HG02798 (cell line): Measurements from ENCODE around the gene CDK4.
A peak's percentile ranks its signal among the peaks of the same experiment; 100 is the strongest.

ENCODE experiments used
- ATAC-seq: cut with Tn5 transposase; IDR thresholded peaks from one replicate; pipeline ENCODE4 v1.9.1; 2021; ENCODE audit warnings: mild to moderate bottlenecking; ENCODE audit not compliant: unreplicated experiment, poor library complexity

CDK4 gene

GRCh38 chr12:57772429-57773322 lies 20.6 kb upstream of the CDK4 start, which contains the start of gene EEF1AKMT3:
TSS of gene EEF1AKMT3 (plus strand) at chr12:57772614. CDS start at chr12:57772725, 111 bp downstream.
- ATAC-seq: no peak

- peak; percentile 88 for ATAC-seq
Measured at GRCh38 chr12:57771873-57772428, 19.8 kb upstream of the CDK4 start, which contains the start of gene METTL1. TSS of gene METTL1 (minus strand) at chr12:57772105. CDS start at chr12:57772083, 22 bp downstream.

DNA sequence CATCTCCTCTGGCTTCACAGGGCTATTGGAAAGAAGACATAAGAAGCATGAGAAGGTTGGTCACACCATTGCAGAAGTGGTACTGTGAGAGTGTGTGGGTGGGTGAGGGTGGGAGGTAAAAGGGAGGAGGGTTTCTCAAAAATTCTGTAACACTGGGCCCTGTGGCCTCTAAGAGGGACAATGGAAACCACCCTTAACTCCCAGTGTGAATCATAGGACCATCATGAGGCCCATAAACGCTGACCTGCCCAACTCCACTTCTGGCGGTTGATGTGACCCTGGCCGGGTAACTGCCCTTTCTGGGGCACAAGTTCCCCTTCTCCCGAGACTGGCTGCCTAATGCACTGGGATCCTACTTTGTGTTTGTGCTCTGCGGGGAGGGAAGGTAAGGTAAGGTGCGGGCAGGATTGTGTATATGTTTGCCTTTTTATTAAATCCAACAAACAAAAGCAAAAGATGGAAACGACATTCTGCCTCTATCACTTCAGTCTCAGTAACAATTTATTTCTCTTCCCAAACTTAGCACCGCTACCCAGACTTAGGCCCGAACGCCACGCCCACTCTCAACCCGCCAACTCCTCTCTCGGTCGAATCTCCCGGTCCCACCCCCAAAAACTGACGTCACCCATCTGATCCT lies 19.2 kb upstream of the CDK4 start:
- ATAC-seq: peak; percentile 75

DNA sequence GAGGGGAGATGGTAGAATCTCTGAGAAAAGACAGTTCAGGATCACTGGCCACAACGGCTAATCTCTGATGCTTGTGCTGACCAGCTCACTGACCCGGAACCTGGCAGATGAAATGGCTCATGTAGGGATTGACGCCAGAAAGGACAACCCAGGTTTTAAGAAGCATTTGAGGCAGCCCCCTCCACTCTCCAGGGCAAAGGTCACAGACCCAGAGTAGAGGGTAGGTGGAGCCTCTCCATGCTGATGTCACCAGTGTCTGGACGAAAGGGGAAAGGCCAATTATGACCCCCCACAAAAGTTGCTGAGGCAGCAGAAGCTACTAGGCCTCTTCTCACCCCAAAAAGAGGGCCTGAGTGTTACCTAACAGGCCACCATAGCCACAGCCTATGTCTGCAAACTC lies 18.6 kb upstream of the CDK4 start:
- ATAC-seq: no peak

DNA sequence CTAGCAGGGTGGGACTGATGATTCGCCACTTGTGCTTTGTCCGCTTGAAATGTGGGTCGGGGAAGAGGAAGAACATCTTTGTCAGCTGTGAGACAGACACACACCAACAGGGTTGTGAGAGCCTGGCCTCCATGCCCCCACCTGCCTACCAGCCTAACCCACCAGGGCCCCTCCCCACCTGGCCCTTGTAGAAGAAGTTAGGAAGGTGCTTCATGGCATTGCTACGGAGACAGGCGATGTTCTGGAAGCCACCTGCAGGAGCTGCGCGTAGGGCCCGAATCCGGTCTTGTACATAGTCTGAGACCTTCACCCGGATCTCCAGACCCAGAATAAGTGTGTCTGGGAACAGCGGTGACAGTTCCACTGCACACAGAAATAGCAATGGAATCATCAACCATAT lies 17.5 kb upstream of the CDK4 start:
- ATAC-seq: no peak

DNA sequence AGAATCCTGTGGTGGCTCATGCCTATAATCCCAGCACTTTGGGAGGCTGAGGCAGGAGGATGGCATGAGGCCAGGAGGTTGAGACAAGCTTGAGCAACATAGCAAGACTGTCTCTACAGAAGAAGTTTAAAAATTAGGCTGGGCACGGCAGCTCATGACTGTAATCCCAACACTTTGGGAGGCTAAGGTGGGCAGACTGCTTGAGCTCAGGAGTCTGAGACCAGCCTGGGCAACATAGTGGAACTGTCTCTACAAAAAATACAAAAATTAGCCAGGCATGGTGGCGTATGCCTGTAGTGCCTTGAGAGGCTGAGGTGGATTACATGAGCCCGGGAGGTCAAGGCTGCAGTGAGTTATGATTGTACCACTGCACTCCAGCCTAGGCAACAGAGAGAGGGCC lies 15.8 kb upstream of the CDK4 start:
- no peak for ATAC-seq

DNA sequence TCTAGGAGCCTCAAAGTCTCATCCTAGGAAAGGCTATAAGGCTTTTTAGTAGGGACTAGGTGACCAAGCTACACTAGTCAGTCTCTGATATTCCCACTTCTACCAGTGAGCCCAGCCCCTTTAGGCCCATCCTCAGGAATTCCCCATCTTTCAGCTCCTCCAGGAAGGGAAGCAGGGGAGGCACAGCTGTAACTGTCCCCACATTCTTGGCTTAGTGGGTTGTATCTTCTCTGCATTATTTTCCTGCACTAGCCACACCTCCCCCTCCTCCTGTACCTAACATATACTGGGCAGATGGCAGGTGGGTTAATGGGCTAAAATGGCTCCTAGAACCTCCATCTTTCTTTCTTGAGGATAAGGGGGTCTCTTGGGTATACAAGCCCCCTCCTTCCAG lies 15.2 kb upstream of the CDK4 start:
- no peak for ATAC-seq

DNA sequence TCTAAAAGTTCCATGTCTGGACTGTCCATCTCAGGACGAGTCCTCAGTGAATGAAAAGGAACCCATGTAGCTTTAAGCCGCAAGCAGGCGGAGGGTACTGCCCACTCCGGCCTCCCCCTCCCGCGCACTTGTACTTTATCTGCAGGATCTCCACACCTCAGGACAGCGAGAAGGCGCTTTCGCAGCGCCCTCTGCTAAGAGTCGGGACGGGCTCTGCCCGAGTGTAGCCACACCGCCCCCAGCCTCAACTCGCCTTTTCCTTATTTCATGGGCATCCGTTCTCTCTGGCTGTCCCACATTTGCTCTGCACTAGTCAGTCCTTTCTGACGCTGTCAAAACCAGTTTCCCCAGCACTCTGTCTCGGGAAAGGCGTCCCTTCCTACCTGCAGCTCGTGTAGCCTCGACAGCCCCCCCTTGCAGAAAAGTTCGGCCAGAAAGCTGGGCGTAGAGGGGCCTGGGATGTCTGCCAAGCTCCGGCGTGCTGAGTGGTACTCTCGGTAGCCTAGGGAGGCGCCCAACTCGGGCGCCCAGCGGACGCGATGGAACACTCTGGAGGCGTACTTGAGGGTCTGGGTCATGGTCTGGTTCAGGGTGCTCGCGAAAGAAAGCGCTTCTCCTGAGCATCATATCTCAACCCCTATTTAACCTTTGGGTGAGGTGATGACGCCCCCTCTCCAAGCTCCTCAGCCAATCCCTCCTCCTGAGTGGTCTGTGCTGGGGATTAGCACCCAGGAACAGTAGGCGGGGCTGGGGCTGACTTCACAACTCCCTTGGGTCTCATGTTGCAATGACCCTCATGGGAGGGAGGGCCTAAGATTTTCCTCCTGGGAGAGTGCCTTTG lies 14.6 kb upstream of the CDK4 start, which contains the start of gene CYP27B1:
Gene CYP27B1, minus strand, starts transcription at position 615 of the 841 bp plus-strand sequence. Its CDS starts 37 bp downstream, at position 578.
- no peak for ATAC-seq

GRCh38 chr12:57765698-57766463 lies 13.8 kb upstream of the CDK4 start:
- no peak for ATAC-seq

DNA sequence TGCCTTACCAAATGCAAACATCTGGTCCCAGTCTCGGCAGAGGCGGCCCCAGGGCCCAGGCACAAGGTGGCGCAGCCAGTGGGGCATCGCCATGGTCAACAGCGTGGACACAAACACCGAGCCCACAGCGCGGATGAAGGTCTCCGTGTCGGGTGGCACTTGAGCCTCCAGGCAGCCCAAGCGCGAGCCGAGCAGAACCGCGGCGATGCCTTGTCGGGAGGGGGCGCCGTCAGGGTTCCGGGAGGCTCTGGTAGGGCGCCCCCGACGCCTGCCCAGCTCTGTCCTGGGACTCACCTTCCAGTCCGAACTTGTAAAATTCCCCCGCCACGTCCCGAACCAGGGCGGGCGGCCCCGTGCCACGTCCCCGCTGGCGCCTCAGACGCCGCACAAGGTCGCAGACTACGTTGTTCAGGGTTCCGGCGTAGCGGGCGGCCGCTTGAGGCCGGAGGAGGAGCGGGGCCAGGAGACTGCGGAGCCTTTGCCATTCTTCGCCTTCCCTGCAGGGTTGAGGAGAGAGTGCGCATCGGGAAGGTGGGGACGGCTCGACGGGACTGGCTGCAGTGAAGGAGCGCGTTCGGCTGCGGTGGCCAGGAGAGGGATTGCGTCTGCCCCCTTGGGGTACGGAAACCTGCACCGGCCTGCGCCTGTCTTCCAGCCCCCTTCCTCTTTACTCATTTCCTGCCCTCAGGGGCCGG lies 13.0 kb upstream of the CDK4 start:
- peak; percentile 72 for ATAC-seq

- ATAC-seq: peak; percentile 8
Measured at GRCh38 chr12:57764662-57765002, 12.5 kb upstream of the CDK4 start.

GRCh38 chr12:57763881-57764661 lies 12.0 kb upstream of the CDK4 start:
- ATAC-seq: no peak

GRCh38 chr12:57762463-57762862 lies 10.4 kb upstream of the CDK4 start:
- ATAC-seq: no peak

DNA sequence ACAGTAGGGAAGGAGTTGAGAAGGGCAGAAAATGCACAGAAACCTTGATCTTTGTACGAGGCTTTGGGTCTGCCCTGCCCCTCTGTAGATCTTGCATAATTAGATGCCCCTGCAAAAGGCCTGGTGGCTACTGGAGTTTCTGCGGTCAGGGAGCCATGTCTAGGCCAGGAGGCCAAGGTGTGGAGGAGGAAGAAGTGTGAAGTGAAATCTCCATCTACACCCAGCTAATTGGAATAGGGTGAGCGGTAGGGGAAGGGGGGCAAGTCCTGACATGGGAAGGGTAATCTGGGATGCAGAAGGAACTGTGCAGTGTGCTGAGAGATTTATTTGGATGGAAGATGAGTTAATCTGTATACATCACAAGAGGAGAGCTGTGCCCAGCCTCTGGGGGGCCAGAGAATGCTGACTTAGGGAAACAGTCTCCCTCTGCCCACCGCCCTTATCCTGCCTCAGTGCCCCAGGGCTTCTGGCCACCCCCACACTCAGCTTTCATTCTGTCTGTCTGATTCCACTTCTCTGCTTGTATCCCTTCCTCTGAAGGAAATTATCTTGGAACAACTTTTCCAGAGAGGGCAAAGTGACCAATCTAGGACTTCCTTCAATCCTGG lies 9.4 kb upstream of the CDK4 start:
- ATAC-seq: no peak

GRCh38 chr12:57760347-57760982 lies 8.4 kb upstream of the CDK4 start:
- ATAC-seq: no peak

- no peak for ATAC-seq
Measured at GRCh38 chr12:57759360-57759980, 7.4 kb upstream of the CDK4 start.
